NCI-H526 (cell line): Measurements from ENCODE around the gene BAIAP2.

Experiments used
- DNase-seq, 2 experiments: peaks; one replicate each; lab custom pipeline; 2025; lab: John Stamatoyannopoulos, UW

The BAIAP2 gene

GRCh38 chr17:81037026-81037797, 2.3 kb downstream of the BAIAP2 start:
- DNase-seq, result peak in 1 of 2 experiments; percentile 67

- peak in 1 of 2 experiments; percentile 67 for DNase-seq
These were observed 3.1 kb downstream of the BAIAP2 start for GRCh38 chr17:81037798-81038733.

- DNase-seq, result no peak
These were observed 4.1 kb downstream of the BAIAP2 start for GRCh38 chr17:81039096-81039495.

- no peak for DNase-seq
These were observed 5.2 kb downstream of the BAIAP2 start for GRCh38 chr17:81039854-81040758.

- DNase-seq, result peak in 1 of 2 experiments; percentile 25
These were observed 5.9 kb downstream of the BAIAP2 start for GRCh38 chr17:81040791-81041337.

- no peak for DNase-seq
These were observed 7.7 kb downstream of the BAIAP2 start for GRCh38 chr17:81042606-81043005.

- no peak for DNase-seq
These were observed 8.4 kb downstream of the BAIAP2 start for GRCh38 chr17:81043319-81043724.

- DNase-seq, result no peak
These were observed 8.9 kb downstream of the BAIAP2 start for GRCh38 chr17:81043725-81044427.

- no peak for DNase-seq
These were observed 9.4 kb downstream of the BAIAP2 start for GRCh38 chr17:81044428-81044763.

GRCh38 chr17:81044764-81045589, 10.0 kb downstream of the BAIAP2 start:
- peak in 1 of 2 experiments; percentile 21 for DNase-seq

GRCh38 chr17:81045590-81046095, 10.7 kb downstream of the BAIAP2 start:
- no peak for DNase-seq

- DNase-seq, result no peak
These were observed 11.3 kb downstream of the BAIAP2 start for GRCh38 chr17:81046132-81046769.

GRCh38 chr17:81046770-81047359, 11.9 kb downstream of the BAIAP2 start:
- no peak for DNase-seq

GRCh38 chr17:81048827-81049371, 13.9 kb downstream of the BAIAP2 start:
- no peak for DNase-seq

GRCh38 chr17:81049372-81049911, 14.5 kb downstream of the BAIAP2 start:
- no peak for DNase-seq

- DNase-seq, result no peak
These were observed 15.1 kb downstream of the BAIAP2 start for GRCh38 chr17:81049973-81050551.

- DNase-seq, result no peak
These were observed 16.0 kb downstream of the BAIAP2 start for GRCh38 chr17:81050645-81051625.
